Jurkat, Clone E6-1 (cell line): ENCODE data around the gene COL9A2.
"Not testable (repeated sequence)": the region's sequence is repeated elsewhere in the genome, so short reads cannot be mapped to it uniquely, and the experiment has no call there.

Experiments
- DNase-seq: peaks from one replicate; pipeline ENCODE4 v3.0.0-alpha.2; 2011; ENCODE audit warnings: low read depth, low spot score
- H3K4me3 ChIP-seq: 2 replicates; pipeline ENCODE4 v1.5.1; 2011; ENCODE audit warnings: mild to moderate bottlenecking, low read length, control low read depth, moderate library complexity

The COL9A2 gene

DNA sequence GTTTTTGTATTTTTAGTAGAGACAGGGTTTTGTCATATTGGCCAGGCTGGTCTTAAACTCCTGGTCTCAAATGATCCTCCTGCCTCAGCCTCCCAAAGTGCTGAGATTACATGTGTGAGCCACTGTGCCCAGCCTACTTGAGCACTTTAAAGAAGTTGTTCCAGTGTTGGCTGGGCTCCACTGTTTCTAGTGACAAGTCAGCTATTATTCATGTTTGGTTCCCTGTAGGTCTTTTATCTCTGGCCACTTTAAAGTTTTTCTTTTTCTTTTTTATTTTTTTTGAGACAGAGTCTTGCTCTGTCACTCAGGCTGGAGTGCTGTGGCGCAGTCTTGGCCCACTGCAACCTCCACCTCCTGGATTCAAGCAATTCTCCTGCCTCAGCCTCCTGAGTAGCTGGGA is 14.3 kb upstream of the COL9A2 start:
- not testable (repeated sequence) for H3K4me3 ChIP-seq, DNase-seq

GRCh38 chr1:40318970-40319621 is 2.0 kb upstream of the COL9A2 start:
- DNase-seq = no peak
- no peak overlapping the region for H3K4me3 ChIP-seq

- no peak for DNase-seq
- no peak overlapping the region for H3K4me3 ChIP-seq
Observed at GRCh38 chr1:40318476-40318875, 1.4 kb upstream of the COL9A2 start.

DNA sequence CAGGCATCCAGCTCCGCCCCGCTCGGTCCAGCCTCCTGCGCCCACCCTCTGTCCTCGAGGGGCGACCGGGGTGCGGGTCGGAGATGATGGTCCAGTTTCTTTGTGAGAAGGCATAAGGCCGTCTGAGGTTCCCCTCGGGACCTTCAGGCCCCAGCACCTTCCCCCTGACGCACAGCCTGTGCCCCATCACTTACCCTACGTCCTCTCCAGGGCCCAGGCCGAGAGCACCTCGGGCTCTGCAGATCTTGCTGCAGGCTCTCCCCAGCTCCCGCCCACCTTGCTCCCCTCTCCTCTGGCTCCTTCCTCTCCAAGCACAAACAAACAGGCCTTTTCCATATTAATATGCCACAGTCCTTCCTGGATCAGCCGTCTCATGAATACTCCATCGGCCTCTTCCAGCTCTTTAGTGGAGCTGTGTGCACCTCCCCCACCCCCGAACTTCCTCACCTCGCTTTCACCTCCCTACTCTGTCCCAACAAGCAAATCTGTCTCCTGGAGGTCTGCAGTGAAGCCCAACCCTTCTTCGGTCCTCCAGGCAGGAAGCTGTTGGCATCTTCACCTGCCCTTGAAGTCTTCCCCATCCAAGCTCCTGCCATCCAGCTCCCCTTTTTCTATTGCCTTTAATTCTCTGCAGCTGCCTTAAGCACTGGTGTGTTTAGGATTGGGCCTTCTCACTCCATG is 448 bp upstream of the COL9A2 start:
- H3K4me3 ChIP-seq = no peak overlapping the region
- no peak for DNase-seq

DNA sequence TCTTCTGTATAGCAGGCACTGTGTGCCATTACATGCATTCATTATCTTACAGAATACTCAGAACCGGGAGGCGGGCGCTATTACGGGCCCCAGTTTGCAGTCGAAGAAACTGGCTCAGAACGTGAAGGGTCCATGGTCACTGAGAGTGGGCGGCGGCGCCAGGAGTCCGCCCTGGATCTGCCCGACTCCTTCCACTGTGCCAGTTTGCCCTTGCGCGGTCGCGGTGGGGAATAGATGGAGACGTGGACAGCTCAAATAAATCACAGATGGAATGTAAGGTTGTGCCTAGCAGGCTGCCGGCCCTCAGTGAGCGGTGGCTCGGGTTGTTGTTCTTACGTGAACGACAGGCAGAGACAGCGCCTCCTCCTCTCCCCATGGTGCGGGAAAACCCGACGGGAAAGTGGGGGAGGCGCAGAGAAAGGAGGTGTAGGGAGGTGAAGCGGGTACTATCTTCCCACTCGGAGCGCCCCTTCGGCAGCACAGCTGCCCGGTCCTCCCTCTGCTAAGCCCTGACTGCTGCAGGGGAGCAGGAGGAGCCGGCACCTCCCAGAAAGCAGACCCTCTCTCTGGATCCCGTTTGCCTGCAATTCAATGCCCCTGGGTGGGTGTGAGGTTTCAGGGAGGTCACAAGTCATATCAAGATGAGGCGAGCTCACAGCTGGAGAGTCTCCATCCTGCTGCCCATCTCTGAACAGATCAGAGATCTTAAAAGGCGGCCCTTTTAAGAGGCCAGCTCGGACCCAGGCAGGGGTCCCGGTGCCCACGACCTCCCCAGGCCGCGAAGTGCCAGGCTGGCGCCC is 1.1 kb downstream of the COL9A2 start:
- no peak overlapping the region; the same call in 1 of the 2 replicates for H3K4me3 ChIP-seq
- no peak for DNase-seq

DNA sequence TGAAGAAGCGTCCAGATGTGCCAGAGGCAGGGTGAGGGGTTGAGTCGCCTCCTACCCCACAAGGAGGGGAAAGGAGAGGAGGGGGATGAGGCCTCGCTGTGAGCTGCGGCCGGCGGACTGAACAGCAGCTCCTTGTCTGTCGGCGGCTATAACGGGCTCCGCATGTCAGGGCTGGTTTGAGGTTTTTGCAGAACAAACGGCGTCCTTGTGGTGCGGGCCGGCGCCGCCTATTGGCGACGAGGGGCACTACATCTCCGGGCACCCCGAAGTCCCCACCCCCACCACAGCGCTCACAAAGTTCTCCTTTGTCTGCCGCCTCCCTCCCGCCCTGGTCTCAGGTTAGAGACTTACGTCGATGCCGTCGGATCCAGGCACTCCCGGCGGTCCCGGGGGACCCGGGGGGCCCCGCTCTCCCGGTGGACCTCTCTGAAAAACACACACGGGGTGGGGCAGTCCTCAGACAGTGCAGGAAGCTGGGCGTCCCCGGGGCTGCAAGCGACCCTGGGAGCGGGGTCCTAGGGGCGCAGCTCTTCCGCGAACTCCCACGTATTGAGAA is 1.8 kb downstream of the COL9A2 start:
- DNase-seq = peak; percentile 88
- peak overlapping the region; percentile 42 for H3K4me3 ChIP-seq

DNA sequence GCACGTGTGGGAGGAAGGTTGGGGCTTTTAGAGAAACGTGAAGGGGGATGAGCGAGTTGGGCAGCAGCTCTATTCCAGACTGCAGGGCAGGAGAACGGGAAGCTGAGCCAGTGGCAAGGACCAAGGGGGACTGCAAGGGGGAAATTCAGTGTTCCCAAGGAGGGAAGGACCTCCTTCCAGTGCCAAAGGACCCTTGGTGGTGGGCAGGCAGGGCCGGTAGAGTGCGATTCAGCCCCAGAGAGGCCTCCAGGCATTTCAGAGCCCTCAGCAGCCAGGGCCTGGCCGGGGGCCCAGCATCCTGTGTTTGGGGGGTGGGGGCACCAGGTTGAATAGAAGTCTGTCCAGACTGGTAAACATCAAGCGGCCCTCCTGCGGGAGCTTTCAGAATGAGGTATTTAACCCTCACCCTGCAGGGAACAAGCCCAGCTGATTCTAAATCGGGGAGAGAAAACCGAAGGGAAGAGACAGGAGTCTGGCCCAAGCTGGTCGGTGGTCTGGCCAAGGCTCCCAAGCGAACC is 2.3 kb downstream of the COL9A2 start:
- peak overlapping the region; percentile 42 for H3K4me3 ChIP-seq
- no peak for DNase-seq

DNA sequence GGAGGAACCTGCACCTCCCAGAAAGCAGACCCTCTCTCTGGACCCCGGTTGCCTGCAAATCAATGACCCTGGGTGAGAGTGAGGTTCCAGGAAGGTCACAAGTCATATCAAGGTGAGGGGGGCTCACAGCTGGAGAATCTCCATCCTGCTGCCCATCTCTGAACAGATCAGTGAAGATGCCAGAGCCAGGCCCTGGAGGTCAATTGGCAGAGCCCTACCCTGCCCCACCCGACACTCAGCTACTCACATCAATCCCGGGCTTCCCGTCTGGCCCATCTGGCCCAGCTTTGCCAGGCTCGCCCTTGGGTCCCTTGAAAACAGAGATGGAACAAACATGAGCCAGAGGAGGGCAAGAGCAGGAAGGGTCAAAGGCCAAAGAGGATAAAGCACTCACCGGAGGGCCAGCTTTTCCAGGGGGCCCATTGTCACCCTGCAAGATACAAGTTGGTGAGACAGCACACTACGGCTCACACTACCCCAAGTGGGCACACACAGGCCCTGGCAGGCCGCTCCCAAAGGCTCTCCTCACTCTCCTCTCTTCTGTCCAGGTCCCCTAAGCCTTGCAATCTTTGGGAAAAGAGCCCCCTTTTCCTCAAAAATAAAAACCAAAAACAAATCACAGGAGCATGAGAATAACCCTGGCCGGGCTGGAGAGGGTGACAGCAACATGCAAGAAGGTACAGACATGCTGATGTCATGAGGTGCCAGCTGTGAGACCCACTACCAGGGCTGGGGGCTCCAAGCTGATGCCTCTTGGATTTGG is 2.9 kb downstream of the COL9A2 start:
- DNase-seq = no peak
- H3K4me3 ChIP-seq = no peak overlapping the region

DNA sequence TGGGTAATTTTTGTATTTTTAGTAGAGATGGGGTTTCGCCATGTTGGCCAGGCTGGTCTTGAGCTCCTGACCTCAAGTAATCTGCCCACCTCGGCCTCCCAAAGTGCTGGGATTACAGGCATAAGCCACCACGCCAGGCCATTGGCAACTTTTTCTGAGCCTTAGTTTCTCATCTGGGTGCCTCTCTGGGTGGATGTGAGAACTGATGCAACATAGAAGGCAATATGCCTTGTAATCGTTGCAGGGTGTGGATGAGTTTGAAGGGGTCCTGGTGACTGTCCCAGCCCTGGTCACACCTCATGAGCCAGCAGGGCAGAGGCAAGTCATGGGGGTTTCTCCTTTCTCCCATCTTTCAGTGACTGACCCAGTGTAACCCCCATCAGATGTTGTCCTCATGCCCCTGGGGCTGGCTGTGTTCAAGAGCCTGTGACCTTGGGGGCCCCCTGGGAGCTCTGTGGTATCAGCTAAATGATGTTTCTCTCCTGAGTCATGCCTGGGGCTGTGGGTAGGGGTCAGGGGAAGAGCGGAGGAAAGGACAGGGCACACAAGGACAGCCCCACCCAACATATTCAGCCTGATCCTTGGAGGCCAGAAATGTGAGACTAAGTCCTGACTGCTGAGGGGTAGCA is 3.6 kb downstream of the COL9A2 start:
- no peak overlapping the region for H3K4me3 ChIP-seq
- DNase-seq = no peak

DNA sequence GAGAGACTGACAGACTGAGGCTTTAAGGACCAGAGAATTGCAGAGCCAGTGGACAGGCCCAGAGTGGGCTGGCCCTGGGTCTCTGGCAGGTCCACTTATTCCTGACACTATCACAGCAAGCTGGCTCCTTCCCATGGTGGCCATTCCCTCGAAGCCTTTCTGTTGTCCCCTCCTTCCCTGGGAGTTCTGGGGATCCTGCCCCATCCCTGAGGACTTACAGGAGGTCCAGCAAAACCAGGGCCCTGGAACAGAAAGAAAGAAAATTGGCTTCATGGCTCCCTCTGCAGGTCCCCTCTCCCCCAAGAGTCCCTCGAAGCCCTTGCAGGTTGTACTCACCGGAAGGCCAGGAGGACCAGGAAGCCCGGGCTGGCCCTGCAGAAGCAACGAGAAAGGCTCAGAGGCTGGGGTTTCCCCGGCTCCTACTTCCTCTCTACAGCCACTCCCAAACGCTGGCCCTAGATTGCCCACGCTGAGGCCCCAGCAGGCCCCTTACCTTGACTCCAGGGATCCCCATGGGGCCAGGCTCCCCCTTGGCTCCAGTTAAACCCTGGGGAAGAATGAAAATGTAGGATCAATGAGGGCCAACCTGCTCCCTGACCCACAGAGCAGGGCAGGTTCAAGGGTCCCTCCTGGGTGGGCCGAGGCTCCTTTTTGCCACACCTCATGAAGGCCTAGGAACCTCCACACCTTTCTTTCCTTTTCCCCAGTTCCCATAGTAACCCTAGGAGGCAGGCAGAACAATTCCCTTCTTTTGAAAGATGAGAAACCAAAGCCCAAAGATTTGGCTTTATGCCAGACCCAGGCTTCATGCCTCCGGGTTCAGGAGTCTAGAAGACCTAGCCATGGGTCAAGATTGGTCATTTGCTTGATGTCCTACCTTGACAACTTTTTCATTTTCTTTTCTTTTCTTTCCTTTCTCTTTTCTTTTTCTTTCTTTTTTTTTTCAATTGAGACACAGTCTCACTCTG is 4.6 kb downstream of the COL9A2 start:
- H3K4me3 ChIP-seq = no peak overlapping the region
- DNase-seq = no peak

GRCh38 chr1:40311692-40312091 is 5.4 kb downstream of the COL9A2 start:
- H3K4me3 ChIP-seq = no peak overlapping the region
- no peak for DNase-seq

DNA sequence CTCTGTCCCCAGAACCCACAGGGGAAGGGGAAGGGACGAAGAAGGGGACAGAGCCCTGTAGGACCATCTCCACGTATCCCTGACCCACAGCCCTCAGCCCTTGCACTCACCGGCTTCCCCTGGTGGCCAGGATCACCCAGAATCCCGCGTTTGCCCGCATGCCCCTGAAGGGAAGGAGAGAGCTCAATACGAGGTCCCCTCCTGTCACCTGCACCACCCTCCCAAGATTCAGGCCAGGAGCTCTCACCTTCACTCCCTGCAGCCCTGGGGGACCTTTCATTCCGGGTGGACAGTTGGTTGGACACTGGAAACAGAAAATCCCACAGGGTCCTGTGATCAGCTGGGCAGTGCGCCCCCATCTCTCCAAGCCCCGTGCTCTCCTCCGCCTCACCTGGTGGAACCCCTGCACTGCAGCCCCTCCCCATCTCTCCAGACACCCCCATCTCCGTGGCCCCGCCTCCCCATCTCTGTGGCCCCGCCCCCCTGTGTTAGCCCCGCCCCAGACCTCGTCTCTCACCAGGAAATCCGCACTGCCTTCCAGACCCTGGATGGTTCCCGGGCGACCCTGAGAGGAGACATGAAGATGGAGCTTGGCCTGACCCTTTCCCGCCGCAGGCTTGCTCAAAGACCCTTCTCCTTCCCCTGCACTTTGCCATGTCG is 6.0 kb downstream of the COL9A2 start:
- DNase-seq = no peak
- no peak overlapping the region for H3K4me3 ChIP-seq

DNA sequence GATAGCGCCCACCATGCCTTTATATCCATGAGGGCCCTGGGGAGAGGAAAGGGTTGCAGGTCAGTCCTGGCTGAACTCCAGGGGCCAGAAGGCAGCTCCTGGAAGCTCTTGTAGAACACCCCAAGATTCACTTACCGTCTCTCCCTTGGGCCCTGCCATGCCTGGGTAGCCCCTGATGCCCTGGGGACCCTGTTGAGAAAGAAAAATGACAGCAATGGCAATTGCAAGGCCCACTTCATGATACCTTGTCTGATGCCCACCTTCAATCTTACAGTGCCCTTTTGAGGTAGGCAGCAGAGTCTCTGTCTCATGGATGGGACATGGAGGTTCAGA is 7.0 kb downstream of the COL9A2 start:
- H3K4me3 ChIP-seq = no peak overlapping the region
- DNase-seq = no peak

- no peak for DNase-seq
Observed at GRCh38 chr1:40309374-40310128, 7.5 kb downstream of the COL9A2 start.

DNA sequence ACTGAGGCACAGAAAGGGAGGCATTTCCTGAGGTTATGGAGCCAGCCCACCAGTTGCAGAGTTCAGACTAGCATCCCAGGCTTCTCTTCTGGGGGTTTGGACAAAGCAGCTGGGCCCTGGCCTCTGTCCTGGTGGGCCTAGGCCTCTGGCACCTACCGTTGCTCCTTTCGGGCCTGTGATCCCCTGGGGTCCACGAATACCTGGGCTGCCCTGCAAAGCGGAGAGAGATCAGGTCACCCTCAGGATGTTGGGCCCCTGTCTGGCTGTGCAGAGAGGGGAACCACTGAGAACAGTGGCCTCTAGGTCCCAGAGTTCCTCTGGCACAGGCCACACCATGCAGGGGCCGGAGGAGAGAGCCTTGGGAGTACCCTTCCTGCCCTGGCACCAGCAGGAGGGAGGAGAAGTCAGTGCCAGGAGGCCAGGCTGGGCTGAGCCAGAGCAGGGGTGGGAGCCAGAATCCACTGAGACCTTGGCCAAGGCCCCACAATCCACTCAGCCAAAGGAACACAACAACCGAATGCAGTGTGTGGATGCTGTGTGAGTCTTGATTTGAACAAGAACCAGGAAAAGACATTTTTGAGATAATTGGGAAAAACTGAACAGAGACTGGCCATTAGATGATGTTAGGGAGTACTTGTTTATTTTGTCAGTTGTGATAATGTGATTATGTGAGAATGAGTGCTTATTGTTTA is 8.9 kb downstream of the COL9A2 start:
- DNase-seq = no peak

More at GRCh38 chr1:40309374-40310128, 7.5 kb downstream of the COL9A2 start:
- H3K4me3 ChIP-seq = no peak overlapping the region

DNA sequence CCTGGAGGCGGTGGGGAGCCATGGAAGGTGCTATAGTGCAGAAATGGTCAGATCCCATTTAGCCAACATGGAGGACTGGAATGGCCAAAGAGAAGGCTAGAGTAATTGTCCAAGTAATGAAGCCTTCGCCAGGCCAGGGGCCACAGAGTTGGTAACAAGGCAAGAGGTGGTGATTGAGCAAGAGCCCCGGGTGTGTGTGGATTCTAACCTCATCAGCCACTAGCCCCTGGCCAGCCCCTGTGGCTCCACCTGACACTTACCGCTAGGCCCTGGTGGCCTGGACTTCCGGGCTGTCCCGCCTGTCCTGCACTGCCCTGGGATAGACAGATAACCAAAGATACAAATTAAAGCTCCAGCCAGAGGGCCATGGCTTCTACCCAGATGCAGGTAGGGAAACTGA is 9.9 kb downstream of the COL9A2 start:
- no peak for DNase-seq
- no peak overlapping the region for H3K4me3 ChIP-seq

More for the DNA sequence above, 8.9 kb downstream of the COL9A2 start:
- no peak overlapping the region for H3K4me3 ChIP-seq
